SU-DHL-6 (cell line): Measurements from ENCODE around the gene SLC25A42.

Experiments
- H2AFZ ChIP-seq: fragments of 200-600 bp; sonication (generic); 2 replicates; pipeline ENCODE4 v1.6.1; 2014; ENCODE audit warnings: low read depth, mild to moderate bottlenecking, moderate library complexity, mixed read lengths, antibody characterized with exemption, low read length; ENCODE audit not compliant: severe bottlenecking
- H3F3A ChIP-seq: fragments of 200-600 bp; shearing (Covaris generic); 2 replicates; pipeline ENCODE4 v1.6.0; 2016; ENCODE audit warnings: antibody characterized with exemption, mild to moderate bottlenecking; ENCODE audit not compliant: insufficient read depth
- H3K27ac ChIP-seq: fragments of 200-600 bp; sonication (generic); 2 replicates; pipeline ENCODE4 v1.5.1; 2016; ENCODE audit warnings: low read depth, mild to moderate bottlenecking, low read length, moderate library complexity, mixed read lengths
- H3K27me3 ChIP-seq: fragments of 200-600 bp; sonication (generic), shearing (Covaris generic); 2 replicates; pipeline ENCODE4 v1.6.0; 2014; ENCODE audit warnings: mild to moderate bottlenecking, low read length
- H3K36me3 ChIP-seq: fragments of 200-600 bp; sonication (generic); 2 replicates; pipeline ENCODE4 v1.6.1; 2014; ENCODE audit warnings: mild to moderate bottlenecking, low read length, mixed read lengths
- H3K4me2 ChIP-seq: fragments of 300-600, 200-600 bp; shearing (Covaris generic), sonication (generic); 2 replicates; pipeline ENCODE4 v1.6.0; 2014; ENCODE audit warnings: low read length, low read depth, mild to moderate bottlenecking; ENCODE audit not compliant: poor library complexity, severe bottlenecking
- H3K4me3 ChIP-seq: fragments of 200-600 bp; sonication (generic); 2 replicates; pipeline ENCODE4 v1.5.1; 2014; ENCODE audit warnings: antibody characterized with exemption, low read length, mild to moderate bottlenecking, mixed read lengths; ENCODE audit not compliant: insufficient read depth, poor library complexity, severe bottlenecking
- H3K79me2 ChIP-seq: fragments of 200-600 bp; sonication (generic); 2 replicates; pipeline ENCODE4 v1.6.1; 2014; ENCODE audit warnings: mild to moderate bottlenecking, low read length, moderate library complexity; ENCODE audit not compliant: insufficient read depth
- H3K9ac ChIP-seq: fragments of 200-600 bp; sonication (generic); 2 replicates; pipeline ENCODE4 v1.7.0; 2014; ENCODE audit warnings: mild to moderate bottlenecking, low read length
- H3K9me2 ChIP-seq: fragments of 200-600 bp; sonication (generic); replicated peaks from 2 replicates; pipeline ENCODE4 v1.6.1; 2014; ENCODE audit warnings: low read length; ENCODE audit not compliant: insufficient read depth
- H3K9me3 ChIP-seq: fragments of 200-600 bp; sonication (generic); 2 replicates; pipeline ENCODE4 v1.6.1; 2014; ENCODE audit warnings: low read length, mixed read lengths; ENCODE audit not compliant: insufficient read depth
- H4K20me1 ChIP-seq: fragments of 200-600 bp; sonication (generic); 2 replicates; pipeline ENCODE4 v1.6.1; 2014; ENCODE audit warnings: low read depth, mild to moderate bottlenecking, antibody characterized with exemption, low read length, moderate library complexity, mixed read lengths
- CTCF ChIP-seq: fragments of 200-600 bp; sonication (generic); IDR thresholded peaks from one replicate; pipeline ENCODE4 v1.5.1; 2017; ENCODE audit warnings: antibody characterized with exemption, mild to moderate bottlenecking, low read length, moderate library complexity; ENCODE audit not compliant: insufficient read depth, poor library complexity, severe bottlenecking
- EZH2phosphoT487 ChIP-seq: fragments of 200-600 bp; sonication (generic), shearing (Covaris generic); conservative IDR thresholded peaks from 2 replicates; pipeline ENCODE4 v1.6.1; 2018; ENCODE audit warnings: mild to moderate bottlenecking, antibody characterized with exemption, low read length, moderate library complexity, mixed read lengths

SLC25A42 gene

GRCh38 chr19:19154768-19155494, 91.1 kb downstream of the SLC25A42 start:
- H3K36me3 ChIP-seq = peaks cover 2% of the 10 kb centered on the region
- H3F3A ChIP-seq = peaks cover 74% of the 10 kb centered on the region
- peak overlapping the region; percentile 99 for H3K27ac ChIP-seq
- H2AFZ ChIP-seq = no peak overlapping the region
- no peaks in the 10 kb centered on the region for H3K27me3 ChIP-seq
- H3K79me2 ChIP-seq = peaks cover 46% of the 10 kb centered on the region
- H3K9ac ChIP-seq = peak overlapping the region; percentile 63
- H3K4me2 ChIP-seq = peak overlapping the region; percentile 85
- H3K4me3 ChIP-seq = peak overlapping the region; percentile 47
- no peaks in the 10 kb centered on the region; the same call in 1 of the 2 replicates for H4K20me1 ChIP-seq
- no peak for TF ChIP-seq CTCF
- TF ChIP-seq EZH2phosphoT487 = no peak
- no peaks in the 10 kb centered on the region for H3K9me3 ChIP-seq
- no peaks in the 10 kb centered on the region for H3K9me2 ChIP-seq

- H3K27ac ChIP-seq = peak overlapping the region; percentile 99
- peaks cover 2% of the 10 kb centered on the region; the same call in 1 of the 2 replicates for H3K36me3 ChIP-seq
- H3K9ac ChIP-seq = peak overlapping the region; percentile 69
- H4K20me1 ChIP-seq = no peaks in the 10 kb centered on the region; the same call in 1 of the 2 replicates
- H3K9me2 ChIP-seq = no peaks in the 10 kb centered on the region
- TF ChIP-seq EZH2phosphoT487 (no peak), CTCF (no peak)
- peak overlapping the region; percentile 85 for H3K4me2 ChIP-seq
- H2AFZ ChIP-seq = no peak overlapping the region
- peaks cover 50% of the 10 kb centered on the region for H3K79me2 ChIP-seq
- peak overlapping the region; percentile 47 for H3K4me3 ChIP-seq
- peaks cover 76% of the 10 kb centered on the region for H3F3A ChIP-seq
- H3K9me3 ChIP-seq = no peaks in the 10 kb centered on the region
- no peaks in the 10 kb centered on the region for H3K27me3 ChIP-seq
Measured at GRCh38 chr19:19155495-19156219, 91.9 kb downstream of the SLC25A42 start.

GRCh38 chr19:19157808-19158207, 94.0 kb downstream of the SLC25A42 start:
- TF ChIP-seq EZH2phosphoT487 (no peak), CTCF (no peak)
- H3K27ac ChIP-seq = peak overlapping the region; percentile 99
- H3K9me2 ChIP-seq = no peaks in the 10 kb centered on the region
- peaks cover 2% of the 10 kb centered on the region; the same call in 1 of the 2 replicates for H3K36me3 ChIP-seq
- H4K20me1 ChIP-seq = no peaks in the 10 kb centered on the region
- no peak overlapping the region for H2AFZ ChIP-seq
- no peaks in the 10 kb centered on the region for H3K9me3 ChIP-seq
- peak overlapping the region; percentile 72 for H3K4me2 ChIP-seq
- peak overlapping the region; percentile 69 for H3K9ac ChIP-seq
- H3K79me2 ChIP-seq = peaks cover 64% of the 10 kb centered on the region
- no peaks in the 10 kb centered on the region for H3K27me3 ChIP-seq
- no peak overlapping the region for H3K4me3 ChIP-seq
- H3F3A ChIP-seq = peaks cover 87% of the 10 kb centered on the region
